ENCODE data around the gene NRN1.
"Not testable (repeated sequence)": the region's sequence is repeated elsewhere in the genome, so short reads cannot be mapped to it uniquely, and the experiment has no call there.

NRN1 gene

DNA sequence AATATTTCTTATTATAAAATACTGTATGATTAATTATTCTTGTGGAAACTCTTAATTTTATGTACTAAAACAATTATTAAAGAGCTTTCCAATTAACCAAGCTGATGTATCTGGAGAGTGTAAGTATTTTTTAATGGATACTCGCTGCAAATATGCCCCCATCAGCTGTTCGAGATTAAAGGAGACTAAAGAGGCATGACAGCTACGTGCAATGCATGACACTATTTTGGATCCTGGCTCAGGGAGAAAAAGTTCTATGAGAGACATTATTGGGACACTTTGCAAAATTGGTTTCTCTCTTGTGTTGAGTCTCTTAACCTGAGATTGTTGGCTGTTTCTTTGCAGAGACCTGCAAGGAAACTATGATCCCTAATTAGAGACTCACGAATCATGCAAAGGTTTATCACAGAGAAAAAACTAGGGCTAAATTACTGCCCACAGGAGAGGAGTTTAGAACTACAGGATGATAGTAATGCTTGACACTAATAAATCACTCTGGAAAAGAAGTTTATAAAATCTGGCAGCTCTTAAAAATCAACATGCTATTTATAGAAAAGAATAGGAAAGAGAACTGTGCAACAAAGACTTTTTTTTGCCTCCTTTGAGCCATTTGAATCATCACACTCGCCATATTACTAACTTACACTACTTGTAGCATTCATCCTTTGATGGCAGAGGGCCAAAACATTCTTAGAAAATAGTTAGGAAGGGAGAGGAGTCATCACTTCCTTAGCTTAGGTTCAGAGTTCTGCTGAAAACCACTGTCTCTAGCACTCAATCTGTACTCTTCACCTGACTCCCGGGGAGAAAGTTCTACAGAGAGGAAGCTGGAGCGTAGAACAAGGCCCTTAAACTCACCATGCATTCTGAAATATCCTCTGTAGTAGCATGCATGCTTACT lies 25.3 kb downstream of the NRN1 start:
- no peak for DNase-seq

DNA sequence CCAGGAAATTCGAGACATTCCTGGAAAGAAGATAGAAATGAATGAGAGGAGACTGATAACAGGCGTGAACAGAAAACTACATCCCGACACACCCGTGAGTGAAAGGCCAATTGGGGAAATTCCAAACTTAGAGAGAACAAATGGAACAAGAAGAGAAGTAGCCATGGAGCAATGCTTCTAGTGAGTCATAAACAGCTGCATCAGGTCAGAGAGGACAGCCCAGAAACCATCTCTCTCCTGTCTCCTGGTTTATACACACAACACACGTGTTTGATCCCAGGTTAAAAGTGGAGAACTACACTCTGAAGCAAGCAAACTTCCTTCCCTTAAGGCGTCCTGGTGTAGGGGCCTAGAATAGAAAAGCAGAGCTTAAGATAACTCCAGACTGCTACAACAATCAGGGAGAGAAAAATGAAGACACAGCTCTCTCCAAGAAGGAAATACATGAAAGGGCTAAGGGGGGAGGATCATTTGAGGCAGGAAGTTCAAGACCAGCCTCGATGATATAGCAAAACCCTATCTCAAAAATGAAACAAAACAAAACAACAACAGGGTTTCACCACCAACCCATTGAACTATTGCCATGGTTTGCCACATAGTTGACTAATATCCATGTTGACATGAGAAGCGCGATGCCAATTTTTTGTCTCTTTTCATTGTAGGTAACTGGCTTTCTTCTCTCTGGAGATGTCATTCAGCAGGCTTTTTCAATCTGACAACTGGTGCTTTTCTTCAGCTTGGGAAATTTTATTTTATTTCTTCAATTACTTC lies 26.9 kb downstream of the NRN1 start:
- DNase-seq = no peak

DNA sequence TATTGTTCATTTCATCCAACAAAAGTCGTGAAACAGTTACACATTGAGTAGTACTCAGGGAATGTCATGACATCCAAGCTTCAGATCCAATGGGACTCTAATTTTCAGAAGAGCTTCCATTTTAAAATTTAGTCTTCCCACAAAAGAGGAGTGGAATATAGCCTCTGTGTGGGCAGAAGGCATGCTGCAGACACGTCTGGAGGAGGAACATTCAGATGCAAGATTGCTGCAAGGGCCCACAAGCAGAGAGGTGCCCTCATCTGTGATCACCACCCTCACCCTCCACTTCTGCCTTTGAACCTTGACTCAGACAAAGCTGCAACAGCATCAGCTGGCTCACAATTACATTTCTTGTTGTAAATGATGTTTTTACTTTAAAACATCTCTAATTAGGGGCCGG lies 29.9 kb downstream of the NRN1 start:
- no peak for DNase-seq

DNA sequence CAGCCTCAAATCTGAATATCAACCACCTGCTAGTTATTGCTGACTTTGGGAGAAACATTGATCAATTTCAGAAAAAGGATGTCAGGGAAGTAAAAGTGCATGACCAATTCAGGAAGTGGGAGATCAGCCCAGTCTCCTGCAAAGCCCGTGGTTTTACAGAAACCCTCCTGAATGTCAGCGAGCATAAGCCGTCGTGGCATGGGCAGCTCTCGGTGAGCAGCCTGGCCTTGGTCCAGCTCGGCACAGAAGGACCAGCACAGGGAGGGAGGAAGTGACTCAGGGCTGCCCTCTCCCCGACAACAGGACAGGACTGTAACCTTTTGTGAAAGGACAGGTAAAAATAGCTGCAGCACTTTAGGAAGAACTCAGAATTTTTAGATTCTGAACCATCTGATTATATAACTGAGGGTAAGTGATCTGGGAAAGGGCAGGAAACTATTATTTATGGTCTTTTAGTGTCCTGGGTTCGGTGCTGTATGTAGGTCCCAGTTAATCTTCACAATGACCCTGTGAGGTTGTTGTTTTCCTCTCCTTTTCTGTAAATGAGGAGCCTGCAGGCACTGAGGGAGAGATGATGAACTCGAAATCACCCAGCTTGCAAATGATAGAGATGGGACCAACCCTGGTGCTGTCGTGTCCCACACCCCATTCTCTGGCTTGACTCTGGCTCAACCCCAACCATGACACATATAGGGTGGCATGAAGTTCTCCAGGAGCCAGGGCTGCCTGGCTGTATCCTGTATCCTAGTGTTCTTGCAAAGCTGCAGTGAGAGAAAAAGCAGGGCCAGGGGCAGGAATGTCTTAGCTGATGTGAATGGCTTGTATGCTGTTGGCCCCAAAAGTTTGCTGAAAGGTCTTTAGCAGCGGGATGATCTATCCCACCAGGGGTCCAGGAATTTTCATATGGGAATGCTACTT lies 37.6 kb downstream of the NRN1 start:
- DNase-seq = no peak

DNA sequence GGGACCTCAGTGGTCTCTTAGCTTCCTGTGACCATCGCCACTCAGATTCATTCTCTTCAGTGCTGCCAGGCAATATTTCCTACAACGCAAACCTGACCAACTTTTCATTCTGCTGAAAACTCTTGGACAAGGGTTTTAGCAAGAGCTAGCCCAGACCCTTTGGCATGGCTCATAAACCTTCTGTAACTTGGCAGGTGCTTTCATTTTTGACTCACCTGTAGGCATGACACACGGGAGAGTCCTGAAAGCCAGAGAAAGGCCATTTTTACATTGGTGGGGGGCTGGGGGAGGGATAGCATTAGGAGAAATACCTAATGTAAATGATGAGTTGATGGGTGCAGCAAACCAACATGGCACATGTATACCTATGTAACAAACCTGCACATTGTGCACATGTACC lies 38.7 kb downstream of the NRN1 start:
- not testable (repeated sequence) for DNase-seq

DNA sequence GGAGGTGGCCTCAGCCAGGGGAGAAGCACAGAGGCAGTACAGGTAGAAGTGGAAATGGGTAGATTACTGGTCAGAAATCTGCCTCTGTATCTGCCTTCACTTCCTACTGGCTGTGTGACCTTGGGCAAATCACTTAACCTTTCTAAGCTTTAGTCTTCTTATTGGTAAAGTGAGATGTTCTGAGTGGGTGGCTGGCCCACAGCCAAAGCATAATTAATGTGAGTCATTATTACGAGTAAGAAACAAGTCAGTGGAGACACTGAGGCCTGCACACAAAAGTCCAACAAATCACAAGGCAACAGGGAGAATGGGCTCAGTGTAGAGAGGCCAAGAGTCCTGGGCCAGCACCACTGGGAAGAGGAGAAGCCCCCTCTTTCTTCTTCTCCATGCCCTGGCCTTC lies 39.1 kb downstream of the NRN1 start:
- DNase-seq = no peak

DNA sequence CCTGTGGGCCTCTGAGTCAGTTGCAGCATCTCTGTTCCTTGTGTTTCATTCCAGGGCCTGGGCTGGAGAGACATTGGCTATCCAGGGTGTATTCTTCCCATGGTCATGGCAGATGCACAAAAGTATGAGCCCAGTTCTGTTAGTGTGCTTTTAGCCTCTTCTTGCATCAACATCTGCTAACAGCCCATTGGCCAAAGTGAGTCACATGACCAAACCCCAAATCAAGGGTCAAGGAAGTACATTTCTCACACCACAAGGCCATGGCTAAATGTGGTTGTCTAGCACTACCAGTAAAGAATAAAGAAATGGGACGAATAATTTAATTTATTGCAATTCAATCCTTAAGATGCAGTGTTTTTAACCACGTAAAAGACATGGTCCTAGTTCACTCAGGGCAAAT lies 43.9 kb downstream of the NRN1 start:
- no peak for DNase-seq

DNA sequence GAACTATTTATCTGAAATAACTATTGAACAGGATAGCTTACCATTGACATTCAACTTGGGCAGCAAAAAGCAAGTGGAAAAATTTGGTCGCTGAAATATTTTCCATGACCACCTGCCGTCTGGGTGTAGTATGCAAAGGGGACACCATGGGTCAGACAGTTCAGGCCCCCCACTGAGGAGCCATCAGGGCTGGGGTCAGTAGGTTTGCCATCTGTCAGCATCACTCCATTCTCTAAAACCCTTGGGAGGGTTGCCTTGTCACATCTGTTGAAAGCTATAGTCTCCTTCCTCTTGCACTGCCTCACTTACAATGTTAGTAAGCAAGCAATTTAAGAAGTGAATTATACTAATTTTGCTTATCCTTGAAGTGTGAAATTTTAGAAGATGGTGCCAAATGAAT lies 44.9 kb downstream of the NRN1 start:
- no peak for DNase-seq

DNA sequence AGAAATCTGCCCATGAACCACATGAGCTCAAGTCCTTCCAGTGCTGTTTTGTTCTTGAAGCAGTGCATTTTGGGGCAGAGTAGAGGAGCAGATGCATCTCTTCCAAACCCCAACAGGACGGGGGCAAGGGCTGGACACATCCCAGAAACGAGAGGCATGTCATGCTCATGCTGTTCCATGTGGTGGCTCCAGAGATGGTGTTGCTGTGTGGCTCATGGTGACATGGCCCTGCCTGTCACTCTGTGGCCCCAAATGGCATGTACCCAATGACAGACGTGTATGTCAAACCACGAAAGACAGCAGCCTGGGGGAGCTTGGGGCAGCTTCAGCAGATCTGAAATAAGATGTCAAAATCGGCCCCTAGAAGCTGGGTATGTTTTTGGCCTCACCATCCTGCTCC lies 46.3 kb downstream of the NRN1 start:
- no peak for DNase-seq

DNA sequence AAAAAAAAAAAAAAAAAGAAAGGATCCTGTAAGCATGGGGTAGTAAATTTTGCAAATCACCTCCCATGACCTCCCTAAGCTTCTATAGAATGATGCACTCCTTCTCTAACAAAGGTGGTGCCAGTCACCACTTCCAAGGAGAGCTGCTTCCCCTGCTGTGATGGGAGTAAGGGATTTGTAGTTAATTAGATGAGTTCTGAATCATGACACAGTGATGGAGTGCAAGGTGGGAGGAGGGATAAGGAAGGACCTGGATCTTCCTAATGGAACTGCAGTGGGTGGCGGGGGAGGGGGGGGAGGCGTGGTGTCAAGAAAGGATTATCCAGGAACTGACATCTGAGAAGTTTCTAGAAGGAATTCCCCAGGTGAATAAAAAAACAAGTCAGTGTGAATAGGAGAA lies 47.8 kb downstream of the NRN1 start:
- DNase-seq = no peak

DNA sequence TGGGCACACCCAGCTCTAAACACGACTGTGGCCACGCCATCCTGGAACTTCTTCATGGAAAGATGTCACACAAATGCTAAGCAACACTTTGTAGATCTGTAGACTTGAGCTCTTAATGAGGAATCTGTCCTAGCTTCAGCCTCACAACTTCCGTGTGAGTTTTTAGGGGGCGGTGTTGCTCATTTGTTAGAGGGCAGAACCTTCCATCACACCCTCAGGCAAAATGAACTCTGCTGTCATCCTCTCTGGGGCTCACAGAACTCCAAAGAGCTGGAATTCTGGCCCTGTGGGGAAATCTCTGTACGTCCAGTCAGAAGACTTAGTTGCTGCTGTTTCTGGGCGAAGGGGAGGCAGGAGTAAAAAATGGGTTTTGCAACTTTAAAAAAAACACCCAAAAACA lies 49.8 kb downstream of the NRN1 start:
- DNase-seq = no peak

DNA sequence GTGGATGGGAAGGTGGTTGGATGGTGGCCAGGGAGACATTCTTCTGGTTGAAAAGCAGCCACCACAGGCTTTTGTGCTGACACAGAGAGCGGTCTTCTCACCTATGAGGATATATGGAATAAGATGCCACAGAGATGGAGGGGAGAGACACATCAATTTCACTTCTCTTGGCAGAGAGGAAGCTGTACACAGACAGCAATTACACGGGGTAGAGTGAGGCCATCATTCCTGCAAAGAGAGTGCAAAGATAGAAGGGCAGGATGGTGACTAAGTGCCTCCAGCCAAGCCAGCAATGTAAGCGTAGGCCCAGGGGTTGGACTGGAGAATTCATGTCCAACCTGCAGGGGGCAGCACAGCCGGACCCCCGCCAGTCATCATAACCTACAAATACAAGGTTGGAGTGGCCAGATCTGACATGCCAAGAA lies 56.4 kb downstream of the NRN1 start:
- DNase-seq = no peak
